Thyroid gland (tissue), 4 donors: ENCODE results near the gene GRB10. TPM values are rescaled to one million over a fixed set of nuclear protein-coding genes. Genes with fewer than 3 reads are reported as not detected.

Experiments
- DNase-seq, 2 donors: peaks; one replicate each; pipeline ENCODE4 v3.0.0-alpha.2; 2019
- H3K27ac ChIP-seq, 3 donors: fragments of 200-600 bp; sonication (generic); 1 replicate in 2 of 3; 2 replicates in 1 of 3; pipeline ENCODE4 v1.5.1; 2016 to 2019; ENCODE audit warnings: mild to moderate bottlenecking in 1 of 3, moderate library complexity in 1 of 3
- H3K27me3 ChIP-seq: fragments of 200-600 bp; sonication (generic); one replicate; pipeline ENCODE4 v1.5.1; 2019
- H3K36me3 ChIP-seq, 2 donors: fragments of 200-600 bp; sonication (generic); one replicate each; pipeline ENCODE4 v1.5.1; 2016 to 2019
- H3K4me1 ChIP-seq, 2 donors: fragments of 200-600 bp; sonication (generic); one replicate each; pipeline ENCODE4 v1.5.1; 2017 to 2019
- H3K4me3 ChIP-seq, 3 donors: fragments of 200-600 bp; sonication (generic); replicated peaks in 1 of 3; 1 replicate in 2 of 3; 2 replicates in 1 of 3; pipeline ENCODE4 v1.5.1; 2016; ENCODE audit warnings: mild to moderate bottlenecking in 1 of 3
- H3K9me3 ChIP-seq: fragments of 200-600 bp; sonication (generic); one replicate; pipeline ENCODE4 v1.5.1; 2017
- POLR2A ChIP-seq, 2 donors: fragments of 450-650 bp; IDR thresholded peaks; one replicate each; pipeline ENCODE4 v1.6.1; 2017; ENCODE audit warnings: antibody characterized with exemption in 2 of 2, mild to moderate bottlenecking in 2 of 2, moderate library complexity in 1 of 2
- WGBS, 2 donors: methylation state at CpG; one replicate each; pipeline ENCODE4 v1.1.5; 2017; 5-methylcytosine and 5-hydroxymethylcytosine counted together
- intact Hi-C: fragments of 100-400 bp; cut with DNase I; formaldehyde crosslinking; loops from one replicate; pipeline ENCODE4 v1.15.1; 2023
- total RNA-seq, 4 donors: library from RNA; depleted of rRNA; stranded (reverse); fragments of >200 nt; gene quantifications; one replicate each; pipeline ENCODE4 v1.2.3, GENCODE V29; 2016
- TF ChIP-seq, protein P1 (sequence below), 6 experiments: fragments of 200-600 bp in 3 of 6; fragments of 450-650 bp in 3 of 6; sonication (generic) in 3 of 6; IDR thresholded peaks; one replicate each; pipeline ENCODE4 v1.5.1; 2016 to 2019; ENCODE audit warnings: antibody characterized with exemption in 6 of 6, mild to moderate bottlenecking in 2 of 6, inconsistent platforms in 1 of 6, moderate library complexity in 1 of 6

GRB10 gene
- total RNA-seq, 4 donors from 2014 or later = 21.3 to 99.2 (median 39.6) TPM

- 62 to 67% methylated on average over 2 of the region's 2 CpGs for WGBS, 2 donors
- intact Hi-C loops = no loop called here
- Histone ChIP-seq H3K36me3 (no peaks in the 10 kb centered on the region), H3K4me3 (no peak overlapping the region), H3K4me1 (peaks cover 0 to 9% of the 10 kb centered on the region in 2 donors), H3K27ac (no peak overlapping the region), H3K27me3 (no peaks in the 10 kb centered on the region), H3K9me3 (no peaks in the 10 kb centered on the region)
- no peak for TF ChIP-seq POLR2A (IDR thresholded peaks at IDR 0.05)
- TF ChIP-seq, protein P1, sequence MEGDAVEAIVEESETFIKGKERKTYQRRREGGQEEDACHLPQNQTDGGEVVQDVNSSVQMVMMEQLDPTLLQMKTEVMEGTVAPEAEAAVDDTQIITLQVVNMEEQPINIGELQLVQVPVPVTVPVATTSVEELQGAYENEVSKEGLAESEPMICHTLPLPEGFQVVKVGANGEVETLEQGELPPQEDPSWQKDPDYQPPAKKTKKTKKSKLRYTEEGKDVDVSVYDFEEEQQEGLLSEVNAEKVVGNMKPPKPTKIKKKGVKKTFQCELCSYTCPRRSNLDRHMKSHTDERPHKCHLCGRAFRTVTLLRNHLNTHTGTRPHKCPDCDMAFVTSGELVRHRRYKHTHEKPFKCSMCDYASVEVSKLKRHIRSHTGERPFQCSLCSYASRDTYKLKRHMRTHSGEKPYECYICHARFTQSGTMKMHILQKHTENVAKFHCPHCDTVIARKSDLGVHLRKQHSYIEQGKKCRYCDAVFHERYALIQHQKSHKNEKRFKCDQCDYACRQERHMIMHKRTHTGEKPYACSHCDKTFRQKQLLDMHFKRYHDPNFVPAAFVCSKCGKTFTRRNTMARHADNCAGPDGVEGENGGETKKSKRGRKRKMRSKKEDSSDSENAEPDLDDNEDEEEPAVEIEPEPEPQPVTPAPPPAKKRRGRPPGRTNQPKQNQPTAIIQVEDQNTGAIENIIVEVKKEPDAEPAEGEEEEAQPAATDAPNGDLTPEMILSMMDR (IDR thresholded peaks at IDR 0.05) = no peak
- no peak for DNase-seq
Observed at GRCh38 chr7:50728184-50728583, 54.5 kb downstream of the GRB10 start.

- H3K9me3 ChIP-seq = no peaks in the 10 kb centered on the region
- DNase-seq = no peak
- no peaks in the 10 kb centered on the region for H3K27me3 ChIP-seq
- TF ChIP-seq, protein P1 (IDR thresholded peaks at IDR 0.05) = no peak
- TF ChIP-seq POLR2A (IDR thresholded peaks at IDR 0.05) = no peak
- 78 to 81% methylated on average over 2 of the region's 2 CpGs for WGBS, 2 donors
- intact Hi-C loops = no loop called here
- no peak overlapping the region for H3K27ac ChIP-seq
- peaks cover 0 to 9% of the 10 kb centered on the region in 2 donors for H3K4me1 ChIP-seq
- H3K36me3 ChIP-seq = no peaks in the 10 kb centered on the region
- no peak overlapping the region for H3K4me3 ChIP-seq
Observed at GRCh38 chr7:50727711-50728110, 55.0 kb downstream of the GRB10 start.

GRCh38 chr7:50727072-50727471 is 55.6 kb downstream of the GRB10 start:
- Histone ChIP-seq H3K27ac (no peak overlapping the region), H3K36me3 (no peaks in the 10 kb centered on the region), H3K9me3 (no peaks in the 10 kb centered on the region), H3K4me3 (no peak overlapping the region), H3K4me1 (peaks cover 0 to 9% of the 10 kb centered on the region in 2 donors), H3K27me3 (no peaks in the 10 kb centered on the region)
- no peak for DNase-seq
- TF ChIP-seq, protein P1 (IDR thresholded peaks at IDR 0.05) = no peak
- TF ChIP-seq POLR2A (IDR thresholded peaks at IDR 0.05) = no peak
- intact Hi-C loops = no loop called here
- WGBS, 2 donors = 74 to 81% methylated on average over 3 of the region's 3 CpGs

DNA sequence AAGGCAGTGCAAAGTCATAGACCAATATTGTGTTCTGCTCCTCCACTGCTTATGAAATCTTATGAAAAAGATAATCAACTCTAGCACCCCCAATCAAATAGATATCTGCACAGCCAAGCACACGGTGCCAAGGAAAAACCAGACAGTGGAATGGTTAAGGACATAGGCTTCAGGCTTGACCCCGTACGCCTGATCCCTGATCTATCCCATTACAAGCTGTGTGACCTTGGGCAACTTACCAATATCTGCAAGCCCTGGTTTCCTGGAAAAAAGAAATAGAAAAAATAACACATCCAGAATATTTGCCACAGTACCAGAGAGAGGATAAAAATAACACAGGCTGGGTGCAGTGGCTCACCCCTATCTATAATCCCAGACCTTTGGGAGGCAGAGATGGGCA is 56.9 kb downstream of the GRB10 start:
- Histone ChIP-seq H3K4me1 (peaks cover 0 to 12% of the 10 kb centered on the region in 2 donors), H3K9me3 (no peaks in the 10 kb centered on the region), H3K36me3 (no peaks in the 10 kb centered on the region), H3K27me3 (no peaks in the 10 kb centered on the region), H3K27ac (no peak overlapping the region), H3K4me3 (no peak overlapping the region)
- DNase-seq = no peak
- intact Hi-C loops = no loop called here
- 78 to 79% methylated on average over 3 of the region's 3 CpGs for WGBS, 2 donors
- TF ChIP-seq, protein P1 (IDR thresholded peaks at IDR 0.05) = no peak
- TF ChIP-seq POLR2A (IDR thresholded peaks at IDR 0.05) = no peak

GRCh38 chr7:50724526-50725520 is 57.9 kb downstream of the GRB10 start:
- no peak for DNase-seq
- Histone ChIP-seq H3K9me3 (no peaks in the 10 kb centered on the region), H3K27me3 (no peaks in the 10 kb centered on the region), H3K4me3 (no peak overlapping the region), H3K4me1 (peaks cover 0 to 10% of the 10 kb centered on the region in 2 donors), H3K27ac (no peak overlapping the region), H3K36me3 (no peaks in the 10 kb centered on the region)
- TF ChIP-seq POLR2A (IDR thresholded peaks at IDR 0.05) = no peak
- TF ChIP-seq, protein P1 (IDR thresholded peaks at IDR 0.05) = no peak
- intact Hi-C loops = no loop called here
- 80 to 83% methylated on average over 18 of the region's 18 CpGs for WGBS, 2 donors
